WTC11 (cell line): Measurements from ENCODE around the gene UMAD1. TPM values are rescaled to one million over a fixed set of nuclear protein-coding genes. Genes with fewer than 3 reads are reported as not detected.

Experiments used
- ATAC-seq: fragments of 200-7000 bp; cut with Tn5 transposase; 2 replicates; pipeline ENCODE4 v1.10.0; 2021; ENCODE audit warnings: mild to moderate bottlenecking, moderate library complexity
- CTCF ChIA-PET: fragments of 300-600 bp; sonication (Branson Sonifier 250); formaldehyde crosslinking; loops from one replicate; lab custom pipeline; 2021; ENCODE audit warnings: antibody characterized with exemption; lab: Charles Lee
- POLR2A ChIA-PET: fragments of 350-600 bp; sonication (Branson Sonifier 250); formaldehyde crosslinking; loops from one replicate; lab custom pipeline; 2021; ENCODE audit warnings: antibody characterized with exemption; lab: Charles Lee
- DNase-seq: peaks from one replicate; pipeline ENCODE4 v3.0.0; 2021; ENCODE audit warnings: low spot score
- H3K27ac Mint-ChIP-seq: 2 replicates; pipeline ENCODE4 v1.8.0; 2021; ENCODE audit warnings: mixed read lengths
- H3K27me3 Mint-ChIP-seq: 2 replicates; pipeline ENCODE4 v1.8.0; 2021; ENCODE audit warnings: low read depth, mild to moderate bottlenecking, moderate library complexity, mixed read lengths
- H3K36me3 Mint-ChIP-seq: 2 replicates; pipeline ENCODE4 v1.8.0; 2021; ENCODE audit warnings: mixed read lengths
- H3K4me1 Mint-ChIP-seq: 2 replicates; pipeline ENCODE4 v1.8.0; 2022; ENCODE audit warnings: mixed read lengths
- H3K4me3 Mint-ChIP-seq: 2 replicates; pipeline ENCODE4 v1.8.0; 2021; ENCODE audit warnings: mild to moderate bottlenecking, moderate library complexity, mixed read lengths
- H3K9me3 Mint-ChIP-seq: 2 replicates; pipeline ENCODE4 v1.8.0; 2021; ENCODE audit warnings: mixed read lengths
- ARID4B ChIP-seq: sonication (generic); formaldehyde crosslinking; IDR thresholded peaks from 2 replicates; pipeline ENCODE4 v1.8.0; 2023; ENCODE audit warnings: missing genetic modification reagents, mild to moderate bottlenecking, borderline replicate concordance
- ATF6 ChIP-seq: sonication (generic); formaldehyde crosslinking; IDR thresholded peaks from 2 replicates; pipeline ENCODE4 v1.8.1; 2023; ENCODE audit warnings: mild to moderate bottlenecking, missing genetic modification reagents
- FOXK1 ChIP-seq: sonication (generic); formaldehyde crosslinking; IDR thresholded peaks from 2 replicates; pipeline ENCODE4 v1.8.0; 2022; ENCODE audit warnings: mild to moderate bottlenecking, moderate library complexity, missing genetic modification reagents
- JUN ChIP-seq: sonication (generic); formaldehyde crosslinking; IDR thresholded peaks from 2 replicates; pipeline ENCODE4 v1.8.0; 2023; ENCODE audit warnings: mild to moderate bottlenecking, missing genetic modification reagents
- MYBL2 ChIP-seq: sonication (generic); formaldehyde crosslinking; IDR thresholded peaks from 2 replicates; pipeline ENCODE4 v1.8.1; 2023; ENCODE audit warnings: mild to moderate bottlenecking, moderate library complexity, missing genetic modification reagents
- NFE2L1 ChIP-seq: sonication (generic); formaldehyde crosslinking; IDR thresholded peaks from 2 replicates; pipeline ENCODE4 v1.8.1; 2023; ENCODE audit warnings: missing genetic modification reagents
- RORB ChIP-seq: fragments of 250-450 bp; sonication (Bioruptor Pico); IDR thresholded peaks from 2 replicates; pipeline ENCODE4 v1.9.0; 2021; ENCODE audit warnings: mild to moderate bottlenecking
- TEAD1 ChIP-seq: sonication (generic); formaldehyde crosslinking; IDR thresholded peaks from 2 replicates; pipeline ENCODE4 v1.8.0; 2022; ENCODE audit warnings: mild to moderate bottlenecking, missing genetic modification reagents
- TP53 ChIP-seq: sonication (generic); formaldehyde crosslinking; IDR thresholded peaks from 2 replicates; pipeline ENCODE4 v1.8.1; 2023; ENCODE audit warnings: mild to moderate bottlenecking, missing genetic modification reagents
- ZBTB21 ChIP-seq: sonication (generic); formaldehyde crosslinking; IDR thresholded peaks from 2 replicates; pipeline ENCODE4 v1.8.1; 2023; ENCODE audit warnings: mild to moderate bottlenecking, missing genetic modification reagents, borderline replicate concordance
- ZBTB43 ChIP-seq: sonication (generic); formaldehyde crosslinking; IDR thresholded peaks from 2 replicates; pipeline ENCODE4 v1.8.1; 2023; ENCODE audit warnings: mild to moderate bottlenecking, missing genetic modification reagents
- ZNF138 ChIP-seq: sonication (generic); formaldehyde crosslinking; conservative IDR thresholded peaks from 2 replicates; pipeline ENCODE4 v1.8.1; 2022; ENCODE audit warnings: mild to moderate bottlenecking, moderate library complexity, missing genetic modification reagents
- ZNF396 ChIP-seq: fragments of 250-450 bp; sonication (Bioruptor Pico); IDR thresholded peaks from 2 replicates; pipeline ENCODE4 v1.8.0; 2021; ENCODE audit warnings: mild to moderate bottlenecking, moderate library complexity, borderline replicate concordance
- ZNF512 ChIP-seq: sonication (generic); formaldehyde crosslinking; IDR thresholded peaks from 2 replicates; pipeline ENCODE4 v1.8.1; 2022; ENCODE audit warnings: missing genetic modification reagents, borderline replicate concordance
- total RNA-seq: library from RNA; stranded (reverse); gene quantifications from 3 replicates; pipeline ENCODE4 v1.2.3, GENCODE V29; 2021
- TF ChIP-seq, protein P1 (sequence below): sonication (generic); formaldehyde crosslinking; IDR thresholded peaks from 2 replicates; pipeline ENCODE4 v1.8.0; 2022; ENCODE audit warnings: mild to moderate bottlenecking, missing genetic modification reagents
- TF ChIP-seq, protein P2 (sequence below): sonication (generic); formaldehyde crosslinking; IDR thresholded peaks from 2 replicates; pipeline ENCODE4 v1.8.1; 2022; ENCODE audit warnings: mild to moderate bottlenecking, missing genetic modification reagents, moderate library complexity, borderline replicate concordance

UMAD1 gene
- total RNA-seq, 1 experiment from 2014 or later = 13.0 TPM

DNA sequence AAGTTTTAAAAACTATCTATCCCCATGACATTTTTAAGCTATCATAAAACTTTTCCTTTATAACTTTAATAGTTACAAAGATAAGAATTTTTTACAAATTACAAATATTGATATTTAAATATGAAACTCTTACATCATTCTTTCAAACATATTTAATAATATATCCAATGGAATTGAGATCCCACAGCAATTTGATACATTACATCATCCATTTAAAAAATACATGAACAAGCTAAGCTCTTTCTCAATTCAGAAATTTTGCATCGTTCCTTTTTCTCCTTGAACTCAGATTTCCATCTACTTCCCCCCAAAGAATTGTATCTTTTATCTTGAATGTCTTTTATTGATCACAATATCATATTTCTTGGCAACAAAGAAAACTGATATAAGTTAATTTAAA, 209.6 kb downstream of the UMAD1 start:
- CTCF ChIA-PET = interaction anchor here (1.2 kb wide), 1 partner anchor 81 kb away, joined by 3 read pairs; no protein-coding TSS in a partner anchor
- DNase-seq (no peak), ATAC-seq (no peak)
- no peak overlapping the region for H3K27ac Mint-ChIP-seq
- peaks cover 32% of the 10 kb centered on the region for H3K9me3 Mint-ChIP-seq
- H3K27me3 Mint-ChIP-seq = no peaks in the 10 kb centered on the region
- H3K4me1 Mint-ChIP-seq = no peaks in the 10 kb centered on the region
- TF ChIP-seq TEAD1 (CRISPR knock-in tag) = no peak
- no peak for TF ChIP-seq ZNF138 (CRISPR knock-in tag)
- TF ChIP-seq JUN (CRISPR knock-in tag) = no peak
- TF ChIP-seq ZBTB21 (CRISPR knock-in tag) = no peak
- TF ChIP-seq, protein P1, sequence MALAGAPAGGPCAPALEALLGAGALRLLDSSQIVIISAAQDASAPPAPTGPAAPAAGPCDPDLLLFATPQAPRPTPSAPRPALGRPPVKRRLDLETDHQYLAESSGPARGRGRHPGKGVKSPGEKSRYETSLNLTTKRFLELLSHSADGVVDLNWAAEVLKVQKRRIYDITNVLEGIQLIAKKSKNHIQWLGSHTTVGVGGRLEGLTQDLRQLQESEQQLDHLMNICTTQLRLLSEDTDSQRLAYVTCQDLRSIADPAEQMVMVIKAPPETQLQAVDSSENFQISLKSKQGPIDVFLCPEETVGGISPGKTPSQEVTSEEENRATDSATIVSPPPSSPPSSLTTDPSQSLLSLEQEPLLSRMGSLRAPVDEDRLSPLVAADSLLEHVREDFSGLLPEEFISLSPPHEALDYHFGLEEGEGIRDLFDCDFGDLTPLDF (CRISPR knock-in tag) = no peak
- no peak for TF ChIP-seq ZNF512
- TF ChIP-seq, protein P2, sequence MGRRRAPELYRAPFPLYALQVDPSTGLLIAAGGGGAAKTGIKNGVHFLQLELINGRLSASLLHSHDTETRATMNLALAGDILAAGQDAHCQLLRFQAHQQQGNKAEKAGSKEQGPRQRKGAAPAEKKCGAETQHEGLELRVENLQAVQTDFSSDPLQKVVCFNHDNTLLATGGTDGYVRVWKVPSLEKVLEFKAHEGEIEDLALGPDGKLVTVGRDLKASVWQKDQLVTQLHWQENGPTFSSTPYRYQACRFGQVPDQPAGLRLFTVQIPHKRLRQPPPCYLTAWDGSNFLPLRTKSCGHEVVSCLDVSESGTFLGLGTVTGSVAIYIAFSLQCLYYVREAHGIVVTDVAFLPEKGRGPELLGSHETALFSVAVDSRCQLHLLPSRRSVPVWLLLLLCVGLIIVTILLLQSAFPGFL (CRISPR knock-in tag) = no peak
- no peak for TF ChIP-seq MYBL2
- TF ChIP-seq NFE2L1 (CRISPR knock-in tag) = no peak
- TF ChIP-seq ZBTB43 (CRISPR knock-in tag) = no peak
- TF ChIP-seq ARID4B (CRISPR knock-in tag) = no peak
- TF ChIP-seq ATF6 = no peak
- no peak for TF ChIP-seq ZNF396 (CRISPR knock-in tag)
- TF ChIP-seq RORB (CRISPR knock-in tag) = no peak
- TF ChIP-seq TP53 (CRISPR knock-in tag) = no peak
- TF ChIP-seq FOXK1 = no peak
- POLR2A ChIA-PET = no interaction called here
- H3K4me3 Mint-ChIP-seq = no peak overlapping the region
- peaks cover 18% of the 10 kb centered on the region for H3K36me3 Mint-ChIP-seq
